ENCODE data around the gene RXRA. TPM values are rescaled to one million over a fixed set of nuclear protein-coding genes. Genes with fewer than 3 reads are reported as not detected.
A peak's percentile ranks its signal among the peaks of the same experiment; 100 is the strongest.

RXRA gene
- total RNA-seq, 4 donors from 2014 or later: 27.3 to 70.5 (median 58.6) TPM

DNA sequence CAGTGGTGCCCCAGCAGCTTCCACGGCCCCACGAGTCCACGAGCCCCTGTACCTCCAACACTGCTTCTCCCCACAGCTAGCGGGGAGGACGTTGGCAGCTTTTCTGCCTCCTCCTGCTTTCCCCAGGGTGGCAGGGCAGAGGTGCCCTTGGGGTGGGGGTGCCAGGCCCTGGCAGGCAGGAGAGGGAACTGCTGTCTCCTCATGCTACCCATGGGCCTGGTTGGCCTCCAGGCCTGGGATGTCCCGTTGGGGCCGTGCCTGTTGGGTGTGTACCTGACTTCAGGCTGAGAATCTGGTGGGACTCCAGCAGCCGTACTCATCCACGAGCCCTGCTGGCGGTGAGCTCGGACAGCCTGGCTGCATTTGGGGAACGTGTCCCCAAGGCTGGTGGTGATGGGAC, 27.3 kb downstream of the RXRA start:
- H3K4me3 ChIP-seq: no peak overlapping the region
- H3K9me3 ChIP-seq: no peaks in the 10 kb centered on the region
- no peaks in the 10 kb centered on the region for H3K27me3 ChIP-seq
- WGBS, 2 donors (ENCODE audit: low coverage in 1 of 2): 73% methylated on average over 10 of the region's 12 CpGs; no CpG with 5 or more reads in 1 of the 2 donors
- intact Hi-C loops (cut with DNase I; ENCODE audit: low total_unique reads) (no loop called here), in situ Hi-C loops (cut with MboI; ENCODE audit: low pct_ligation_motif_present in 1 of 4, low pct_unique_long_range_greater_than_20kb in 1 of 4, low sequenced_read_pairs in 3 of 4) (no loop called here)
- DNase-seq: no peak
- H3K27ac ChIP-seq: no peak overlapping the region
- peaks cover 58 to 83% (median 67%) of the 10 kb centered on the region in 4 donors for H3K4me1 ChIP-seq
- H3K36me3 ChIP-seq: no peaks in the 10 kb centered on the region
- TF ChIP-seq POLR2AphosphoS5 (IDR thresholded peaks at IDR 0.05): no peak
- no peak for TF ChIP-seq POLR2A (IDR thresholded peaks at IDR 0.05)
- no peak for TF ChIP-seq CTCF (IDR thresholded peaks at IDR 0.05)
- no peak for TF ChIP-seq EP300 (IDR thresholded peaks at IDR 0.05; ENCODE audit: low read depth)

- Histone ChIP-seq H3K27me3 (no peaks in the 10 kb centered on the region), H3K36me3 (no peaks in the 10 kb centered on the region), H3K4me3 (no peak overlapping the region), H3K9me3 (no peaks in the 10 kb centered on the region), H3K27ac (peak overlapping the region; percentile 55 to 79 (median 70)), H3K4me1 (peaks cover 56 to 86% (median 65%) of the 10 kb centered on the region in 4 donors)
- no peak for DNase-seq
- intact Hi-C loops (cut with DNase I; ENCODE audit: low total_unique reads): no loop called here
- in situ Hi-C loops (cut with MboI; ENCODE audit: low pct_ligation_motif_present in 1 of 4, low pct_unique_long_range_greater_than_20kb in 1 of 4, low sequenced_read_pairs in 3 of 4): no loop called here
- WGBS, 2 donors (ENCODE audit: low coverage in 1 of 2): 50% methylated on average over 8 of the region's 8 CpGs; no CpG with 5 or more reads in 1 of the 2 donors
- TF ChIP-seq POLR2A (IDR thresholded peaks at IDR 0.05) (no peak), CTCF (IDR thresholded peaks at IDR 0.05) (no peak), EP300 (IDR thresholded peaks at IDR 0.05; ENCODE audit: low read depth) (no peak), POLR2AphosphoS5 (IDR thresholded peaks at IDR 0.05) (no peak)
Measured at GRCh38 chr9:134355158-134355557, 28.9 kb downstream of the RXRA start.

DNA sequence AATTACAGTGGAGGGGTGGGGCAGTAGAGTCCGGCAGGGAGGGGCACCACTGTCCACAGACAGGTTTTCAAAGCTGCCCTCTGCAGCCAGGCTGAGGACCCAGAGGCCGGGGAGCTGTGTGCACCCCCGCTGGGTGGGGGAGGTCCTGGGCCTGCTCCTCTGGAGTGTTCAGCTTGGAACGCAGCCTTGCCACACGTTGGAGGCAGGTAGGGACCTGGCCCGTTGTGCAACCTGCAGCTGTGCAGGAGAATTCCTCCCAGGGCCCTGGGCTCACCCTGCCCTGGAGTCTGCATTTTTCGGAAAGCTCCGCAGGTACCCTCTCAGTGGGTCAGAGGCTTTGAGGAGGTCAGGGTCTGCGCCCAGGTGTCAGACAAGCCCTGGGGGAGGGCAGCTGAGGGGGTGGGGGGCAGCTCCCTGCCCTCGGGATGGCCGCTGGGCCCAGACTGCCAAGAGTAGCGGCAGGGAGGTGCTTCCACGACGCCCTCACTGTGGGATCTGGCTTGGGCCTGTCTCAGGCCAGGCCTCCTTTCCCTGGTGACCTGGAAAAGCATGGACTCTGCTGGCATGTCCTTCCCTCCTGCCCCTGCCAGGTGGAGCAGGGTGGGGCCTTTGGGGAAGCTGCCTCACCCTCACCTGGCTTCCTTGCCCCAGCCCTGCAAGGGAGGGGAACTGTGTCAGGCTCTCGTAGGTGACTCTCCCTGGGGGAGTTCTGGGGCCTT, 29.5 kb downstream of the RXRA start:
- TF ChIP-seq POLR2AphosphoS5 (IDR thresholded peaks at IDR 0.05): peak in 1 of 3 donors; percentile 36
- TF ChIP-seq EP300 (IDR thresholded peaks at IDR 0.05; ENCODE audit: low read depth): no peak
- no peak for TF ChIP-seq CTCF (IDR thresholded peaks at IDR 0.05)
- no peaks in the 10 kb centered on the region for H3K27me3 ChIP-seq
- in situ Hi-C loops (cut with MboI; ENCODE audit: low pct_ligation_motif_present in 1 of 4, low pct_unique_long_range_greater_than_20kb in 1 of 4, low sequenced_read_pairs in 3 of 4) (no loop called here), intact Hi-C loops (cut with DNase I; ENCODE audit: low total_unique reads) (no loop called here)
- H3K9me3 ChIP-seq: no peaks in the 10 kb centered on the region
- H3K36me3 ChIP-seq: no peaks in the 10 kb centered on the region
- H3K4me3 ChIP-seq: no peak overlapping the region
- H3K27ac ChIP-seq: peak overlapping the region; percentile 55 to 79 (median 70)
- WGBS, 2 donors (ENCODE audit: low coverage in 1 of 2): 44 to 80% methylated on average over 2 to 15 of the region's 15 CpGs
- H3K4me1 ChIP-seq: peaks cover 52 to 86% (median 63%) of the 10 kb centered on the region in 4 donors
- peak; percentile 79 for DNase-seq

- intact Hi-C loops (cut with DNase I; ENCODE audit: low total_unique reads): no loop called here
- no peaks in the 10 kb centered on the region for H3K36me3 ChIP-seq
- H3K9me3 ChIP-seq: no peaks in the 10 kb centered on the region
- TF ChIP-seq EP300 (IDR thresholded peaks at IDR 0.05; ENCODE audit: low read depth) (no peak), POLR2A (IDR thresholded peaks at IDR 0.05) (no peak), POLR2AphosphoS5 (IDR thresholded peaks at IDR 0.05) (no peak), CTCF (IDR thresholded peaks at IDR 0.05) (no peak)
- 0 to 72% methylated on average over 2 to 27 of the region's 29 CpGs for WGBS, 2 donors (ENCODE audit: low coverage in 1 of 2)
- no peaks in the 10 kb centered on the region for H3K27me3 ChIP-seq
- peak overlapping the region; percentile 35 to 79 (median 62) for H3K27ac ChIP-seq
- peaks cover 50 to 82% (median 60%) of the 10 kb centered on the region in 4 donors for H3K4me1 ChIP-seq
- in situ Hi-C loops (cut with MboI; ENCODE audit: low pct_ligation_motif_present in 1 of 4, low pct_unique_long_range_greater_than_20kb in 1 of 4, low sequenced_read_pairs in 3 of 4): no loop called here
- peak; percentile 55 for DNase-seq
- no peak overlapping the region for H3K4me3 ChIP-seq
Measured at GRCh38 chr9:134356496-134357470, 30.5 kb downstream of the RXRA start.

Data from transverse colon (tissue), 4 donors.